Suppressor macrophage treated with lipopolysaccharide for 4 hours (primary cell): ENCODE measurements around the gene RHBDD3.
A peak's percentile ranks its signal among the peaks of the same experiment; 100 is the strongest.

ENCODE experiments used
- DNase-seq: peaks from one replicate; pipeline ENCODE4 v3.0.0-alpha.2; 2020

The RHBDD3 gene

DNA sequence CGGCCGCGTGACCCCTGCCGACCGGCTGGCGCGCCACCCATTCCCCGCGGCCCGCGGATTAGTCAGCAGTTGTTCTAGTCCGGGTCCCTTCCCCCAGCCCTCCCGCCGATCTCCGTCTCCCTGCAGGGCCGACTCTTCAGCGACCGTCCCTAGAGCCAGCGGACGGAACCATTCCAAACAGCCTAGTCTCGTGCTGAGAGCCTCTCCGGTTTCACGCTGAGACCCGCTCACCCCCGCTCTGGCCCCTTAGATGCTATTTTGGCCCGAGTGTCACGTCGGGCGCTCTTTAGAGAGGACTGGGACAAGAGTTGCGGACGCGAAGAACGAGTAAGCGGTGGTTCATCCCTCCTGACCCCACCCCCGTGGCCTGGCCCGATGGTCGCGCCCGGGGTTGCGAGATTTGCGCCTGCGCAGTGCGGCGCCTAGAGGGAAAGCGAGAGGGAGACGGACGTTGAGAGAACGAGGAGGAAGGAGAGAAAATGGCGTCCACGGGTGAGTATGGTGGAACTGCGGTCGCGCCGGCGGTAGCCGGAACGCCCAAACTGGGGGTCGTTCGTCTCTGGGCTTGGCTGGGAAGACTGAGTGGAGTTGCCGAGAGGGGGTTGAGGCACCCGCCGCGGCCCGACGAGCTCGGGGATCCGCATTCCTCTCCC, at the start of gene RHBDD3, which contains the start of gene EWSR1:
Gene RHBDD3, minus strand, starts transcription at position 124 of the 653 bp plus-strand sequence. CDS start 2,355 bp downstream, outside the sequence.
Gene EWSR1, plus strand, starts transcription at position 411 of the 653 bp plus-strand sequence. Its CDS starts 69 bp downstream, at position 480.
- DNase-seq = peak; percentile 98

GRCh38 chr22:29316141-29316828, 48.5 kb upstream of the RHBDD3 start:
- no peak for DNase-seq

DNA sequence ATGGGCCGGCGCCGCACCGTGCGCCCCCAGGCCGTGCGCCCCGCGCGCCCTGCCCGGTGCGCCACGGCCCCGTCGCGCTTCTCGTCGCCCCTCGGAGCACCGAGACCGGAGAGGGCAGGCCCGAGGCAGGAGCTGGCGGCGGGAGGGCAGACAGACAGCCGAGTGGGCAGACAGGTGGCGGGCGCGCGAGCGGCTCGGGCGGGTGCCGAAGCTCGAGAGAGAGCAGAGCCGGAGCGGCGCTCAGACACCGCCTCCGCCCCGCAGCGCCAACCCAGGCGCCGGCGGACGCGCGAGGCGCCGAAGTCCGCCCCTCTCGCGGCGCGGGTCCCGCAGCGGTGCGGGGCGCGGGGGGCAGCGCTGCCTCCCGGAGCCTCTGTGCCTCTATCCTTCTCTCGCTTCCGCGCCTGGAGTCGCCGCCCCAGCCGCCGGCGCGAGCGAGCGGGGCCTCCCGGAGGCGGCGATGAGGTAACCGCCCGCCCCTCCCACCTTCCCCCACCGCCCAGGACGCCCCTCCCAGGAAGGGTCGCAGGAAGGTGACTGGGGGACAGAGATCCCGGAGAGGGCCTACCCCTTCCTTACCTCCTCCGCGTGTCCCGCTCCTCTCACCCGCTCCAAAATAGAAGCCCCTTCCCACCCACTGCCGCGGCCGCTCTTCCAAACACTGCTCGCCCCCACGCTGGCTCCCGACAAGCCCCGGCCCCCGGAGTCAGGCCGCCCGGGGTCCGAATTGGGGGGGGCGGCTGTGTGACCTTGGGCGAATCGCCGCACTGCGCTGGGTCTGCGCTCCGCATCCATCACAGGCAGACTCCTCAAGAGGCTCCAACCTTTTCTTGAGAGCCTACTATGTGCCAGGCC, 47.7 kb upstream of the RHBDD3 start, which contains the start of gene RASL10A:
Gene RASL10A, minus strand, starts transcription at position 412 of the 855 bp plus-strand sequence. CDS start 451 bp downstream, outside the sequence.
- no peak for DNase-seq

GRCh38 chr22:29314537-29315285, 46.9 kb upstream of the RHBDD3 start:
- DNase-seq = peak; percentile 21

GRCh38 chr22:29313576-29314466, 46.0 kb upstream of the RHBDD3 start:
- no peak for DNase-seq

- DNase-seq = peak; percentile 58
Measured at GRCh38 chr22:29313126-29313575, 45.4 kb upstream of the RHBDD3 start.

- no peak for DNase-seq
Measured at GRCh38 chr22:29312218-29313125, 44.7 kb upstream of the RHBDD3 start.

DNA sequence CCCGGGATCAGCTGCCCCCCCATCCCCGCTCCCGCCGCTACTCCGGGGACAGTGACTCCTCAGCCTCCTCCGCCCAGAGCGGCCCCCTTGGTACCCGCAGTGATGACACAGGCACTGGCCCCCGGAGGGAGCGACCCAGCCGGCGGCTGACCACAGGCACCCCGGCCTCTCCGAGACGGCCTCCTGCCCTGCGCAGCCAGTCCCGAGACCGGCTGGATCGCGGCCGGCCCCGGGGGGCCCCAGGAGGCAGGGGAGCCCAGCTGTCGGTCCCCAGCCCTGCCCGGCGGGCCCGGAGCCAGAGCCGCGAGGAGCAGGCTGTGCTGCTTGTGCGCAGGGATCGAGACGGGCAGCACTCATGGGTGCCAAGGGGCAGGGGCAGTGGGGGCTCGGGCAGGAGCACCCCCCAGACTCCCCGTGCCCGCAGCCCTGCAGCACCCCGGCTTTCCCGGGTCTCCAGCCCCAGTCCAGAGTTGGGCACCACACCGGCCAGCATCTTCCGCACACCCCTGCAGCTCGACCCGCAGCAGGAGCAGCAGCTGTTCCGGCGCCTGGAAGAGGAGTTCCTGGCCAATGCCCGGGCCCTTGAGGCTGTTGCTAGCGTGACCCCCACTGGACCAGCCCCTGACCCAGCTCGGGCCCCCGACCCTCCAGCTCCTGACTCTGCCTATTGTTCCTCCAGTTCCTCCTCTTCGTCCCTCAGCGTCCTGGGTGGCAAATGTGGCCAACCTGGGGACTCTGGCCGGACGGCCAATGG, 43.9 kb upstream of the RHBDD3 start:
- DNase-seq = no peak

GRCh38 chr22:29310863-29311339, 43.1 kb upstream of the RHBDD3 start:
- DNase-seq = peak; percentile 98

- no peak for DNase-seq
Measured at GRCh38 chr22:29310065-29310862, 42.5 kb upstream of the RHBDD3 start.

DNA sequence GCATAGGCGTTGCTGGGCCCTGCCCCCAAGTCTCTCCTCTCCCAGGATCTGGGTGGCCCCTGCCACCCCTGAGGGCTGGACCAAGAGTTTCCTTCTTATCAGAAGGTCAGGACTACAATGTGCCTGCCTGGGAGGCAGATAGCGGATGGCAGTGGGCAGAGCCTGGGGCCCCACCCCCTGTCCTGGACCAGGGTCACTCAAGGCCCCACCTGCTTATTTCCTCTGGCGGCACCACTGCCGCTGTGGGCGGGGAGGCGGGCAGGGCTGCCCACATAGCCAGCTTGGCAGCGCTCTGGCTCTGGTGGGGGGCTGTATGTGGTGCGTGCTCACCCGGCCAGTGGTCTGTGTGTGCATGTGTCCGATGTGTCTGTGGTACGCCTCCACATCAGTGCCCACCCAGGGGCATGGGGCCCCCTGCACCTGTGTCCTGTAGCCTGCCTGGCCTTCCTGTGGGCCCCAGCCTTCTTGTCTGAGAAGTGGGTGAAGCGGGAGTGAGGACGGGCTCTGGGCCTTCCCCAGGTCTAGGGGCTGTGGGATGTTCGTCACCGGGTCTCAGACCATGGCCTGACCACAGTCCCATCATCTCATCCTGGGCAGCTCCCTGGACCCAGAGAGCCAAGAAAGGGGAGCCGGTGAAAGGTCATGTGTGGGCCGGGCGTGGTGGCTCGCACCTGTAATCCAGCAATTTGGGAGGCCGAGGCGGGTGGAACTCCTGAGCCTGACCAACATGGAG, 41.7 kb upstream of the RHBDD3 start:
- DNase-seq = no peak

- no peak for DNase-seq
Measured at GRCh38 chr22:29308791-29309262, 41.0 kb upstream of the RHBDD3 start.

- DNase-seq = no peak
Measured at GRCh38 chr22:29308148-29308790, 40.5 kb upstream of the RHBDD3 start.

DNA sequence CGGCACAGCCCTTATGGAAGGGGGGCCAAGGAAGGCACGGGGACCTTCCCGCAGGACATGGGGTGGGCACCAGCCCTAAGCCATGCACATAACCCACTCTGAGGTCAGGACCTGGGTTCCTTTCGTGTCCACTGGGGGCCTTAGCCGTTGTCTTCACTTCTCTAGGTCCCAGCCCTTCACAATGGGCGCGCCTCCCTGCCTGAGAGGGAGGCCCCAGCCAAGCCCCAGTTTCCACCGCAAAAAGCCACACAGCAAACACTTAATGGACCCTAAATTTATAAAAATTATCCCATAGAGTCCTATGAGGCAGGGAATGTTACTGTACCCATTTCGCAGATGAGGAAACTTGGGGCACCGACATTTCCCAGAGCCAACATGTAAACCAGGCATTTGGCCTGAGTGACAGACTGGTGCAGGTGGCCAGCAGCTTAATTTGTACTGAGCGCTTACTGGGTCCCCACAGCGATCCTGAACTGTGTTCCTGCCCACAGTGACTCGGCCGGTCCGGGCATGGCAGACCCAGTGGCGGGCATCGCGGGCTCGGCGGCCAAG, 39.9 kb upstream of the RHBDD3 start:
- DNase-seq = no peak

GRCh38 chr22:29306835-29307595, 39.2 kb upstream of the RHBDD3 start:
- peak; percentile 82 for DNase-seq
